Esophagus squamous epithelium (tissue), 4 donors: ENCODE results near the gene OR51A7.

Experiments
- POLR2A ChIP-seq, 4 donors: fragments of 450-650 bp; IDR thresholded peaks; one replicate each; pipeline ENCODE4 v1.6.1; 2017; ENCODE audit warnings: antibody characterized with exemption in 4 of 4, mild to moderate bottlenecking in 4 of 4, moderate library complexity in 3 of 4
- TF ChIP-seq, protein P1 (sequence below), 6 experiments: fragments of 450-650 bp in 4 of 6; fragments of 200-600 bp in 2 of 6; sonication (generic) in 2 of 6; IDR thresholded peaks; one replicate each; pipeline ENCODE4 v1.5.1; 2016 to 2019; ENCODE audit warnings: antibody characterized with exemption in 6 of 6, mild to moderate bottlenecking in 4 of 6, moderate library complexity in 4 of 6

- TF ChIP-seq, protein P1, sequence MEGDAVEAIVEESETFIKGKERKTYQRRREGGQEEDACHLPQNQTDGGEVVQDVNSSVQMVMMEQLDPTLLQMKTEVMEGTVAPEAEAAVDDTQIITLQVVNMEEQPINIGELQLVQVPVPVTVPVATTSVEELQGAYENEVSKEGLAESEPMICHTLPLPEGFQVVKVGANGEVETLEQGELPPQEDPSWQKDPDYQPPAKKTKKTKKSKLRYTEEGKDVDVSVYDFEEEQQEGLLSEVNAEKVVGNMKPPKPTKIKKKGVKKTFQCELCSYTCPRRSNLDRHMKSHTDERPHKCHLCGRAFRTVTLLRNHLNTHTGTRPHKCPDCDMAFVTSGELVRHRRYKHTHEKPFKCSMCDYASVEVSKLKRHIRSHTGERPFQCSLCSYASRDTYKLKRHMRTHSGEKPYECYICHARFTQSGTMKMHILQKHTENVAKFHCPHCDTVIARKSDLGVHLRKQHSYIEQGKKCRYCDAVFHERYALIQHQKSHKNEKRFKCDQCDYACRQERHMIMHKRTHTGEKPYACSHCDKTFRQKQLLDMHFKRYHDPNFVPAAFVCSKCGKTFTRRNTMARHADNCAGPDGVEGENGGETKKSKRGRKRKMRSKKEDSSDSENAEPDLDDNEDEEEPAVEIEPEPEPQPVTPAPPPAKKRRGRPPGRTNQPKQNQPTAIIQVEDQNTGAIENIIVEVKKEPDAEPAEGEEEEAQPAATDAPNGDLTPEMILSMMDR (IDR thresholded peaks at IDR 0.05): no peak
- TF ChIP-seq POLR2A (IDR thresholded peaks at IDR 0.05): no peak
These were observed 18.2 kb downstream of the OR51A7 start for GRCh38 chr11:4921796-4922195.
